SW480 (cell line): Measurements from ENCODE around the gene RALB.
A peak's percentile ranks its signal among the peaks of the same experiment; 100 is the strongest.
"Not testable (repeated sequence)": the region's sequence is repeated elsewhere in the genome, so short reads cannot be mapped to it uniquely, and the experiment has no call there.

Source experiments
- DNase-seq: peaks from one replicate; pipeline ENCODE4 v3.0.0-alpha.2; 2016; ENCODE audit warnings: low spot score

Gene RALB

DNA sequence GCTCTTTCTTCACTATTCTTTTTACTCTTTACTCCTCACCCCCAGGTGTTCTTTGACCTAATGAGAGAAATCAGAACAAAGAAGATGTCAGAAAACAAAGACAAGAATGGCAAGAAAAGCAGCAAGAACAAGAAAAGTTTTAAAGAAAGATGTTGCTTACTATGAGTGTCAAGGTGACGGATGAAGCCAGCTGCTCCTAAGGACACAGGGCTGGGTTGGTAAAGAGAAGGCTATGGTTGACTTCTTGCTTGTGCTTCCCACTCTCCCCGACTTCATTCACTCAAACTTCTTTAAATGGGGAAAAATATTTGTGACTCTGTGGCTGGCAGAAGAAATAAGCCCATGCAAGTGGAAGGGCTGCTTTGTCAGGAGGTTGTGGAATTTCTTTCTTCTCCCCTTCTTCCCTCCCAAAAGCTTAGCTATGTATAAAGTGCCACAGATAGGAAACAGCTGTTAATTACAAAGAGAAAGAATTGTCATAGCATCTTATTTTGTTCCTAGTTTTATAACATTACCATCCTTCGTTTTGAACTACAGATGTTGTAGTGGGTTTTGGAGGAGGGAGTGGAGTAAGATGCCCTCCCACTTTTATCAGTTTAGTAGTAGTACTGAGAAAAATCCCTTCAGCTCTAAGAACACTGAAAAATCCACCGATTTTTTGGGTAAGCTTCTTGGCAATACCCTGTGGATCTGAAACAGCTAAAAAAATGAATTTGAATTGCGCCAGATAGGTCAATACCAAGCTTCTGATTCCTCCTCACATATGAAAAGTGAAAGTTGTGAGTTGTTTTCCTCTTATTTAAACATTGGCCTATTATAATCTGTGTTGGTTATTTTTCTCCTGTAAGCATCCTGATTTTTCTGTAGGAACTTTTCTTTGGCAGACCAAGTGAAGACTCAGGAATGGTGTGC is 40.7 kb downstream of the RALB start:
- DNase-seq, result no peak

DNA sequence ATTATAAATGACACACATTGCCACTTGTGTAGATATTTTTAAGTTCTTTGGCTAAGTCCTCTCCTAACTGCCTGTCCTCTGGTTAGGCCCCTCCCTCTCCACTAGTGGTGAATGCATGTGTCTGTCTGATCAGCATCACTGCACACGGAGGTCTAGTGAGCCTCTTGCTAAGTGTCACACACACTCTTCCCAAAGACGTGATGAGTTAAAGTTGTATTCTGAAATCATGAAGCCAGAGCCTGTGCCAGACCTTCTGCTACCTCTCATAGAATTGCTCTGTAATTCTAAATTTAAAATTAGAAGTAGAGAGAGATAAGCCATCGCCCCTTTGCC is 41.3 kb downstream of the RALB start:
- DNase-seq, result no peak

DNA sequence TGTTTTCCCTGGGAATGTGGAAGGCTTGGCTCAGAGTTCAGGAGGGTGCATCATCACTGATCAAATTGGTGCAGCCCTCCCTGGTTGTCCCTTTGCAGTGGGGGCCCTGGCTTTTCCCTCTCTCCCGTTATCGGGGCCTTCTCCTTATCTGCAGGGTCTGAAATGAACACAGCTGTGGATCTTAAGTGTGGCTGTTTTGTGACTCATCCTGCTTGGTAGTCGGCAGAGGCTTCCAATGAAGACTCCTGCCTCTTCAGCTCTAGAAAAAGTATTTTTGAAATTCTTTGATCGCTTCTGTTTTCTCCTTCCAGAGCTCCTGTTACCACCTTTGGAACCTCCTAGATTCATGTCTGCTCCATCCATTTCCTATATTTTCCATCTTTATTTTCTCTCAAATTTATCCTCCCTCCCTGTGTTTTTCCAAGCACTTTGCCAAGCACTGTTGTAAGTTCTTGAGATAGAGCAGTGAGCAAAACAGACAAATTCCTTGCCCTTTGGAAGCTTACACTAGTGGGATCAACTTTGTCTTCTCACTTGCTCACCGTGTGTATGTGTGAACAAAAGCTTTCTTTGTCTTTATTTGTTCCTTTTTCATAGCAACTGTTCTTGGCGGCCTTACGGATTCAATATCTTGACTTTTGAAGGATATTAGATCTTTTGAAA is 45.7 kb downstream of the RALB start:
- no peak for DNase-seq

DNA sequence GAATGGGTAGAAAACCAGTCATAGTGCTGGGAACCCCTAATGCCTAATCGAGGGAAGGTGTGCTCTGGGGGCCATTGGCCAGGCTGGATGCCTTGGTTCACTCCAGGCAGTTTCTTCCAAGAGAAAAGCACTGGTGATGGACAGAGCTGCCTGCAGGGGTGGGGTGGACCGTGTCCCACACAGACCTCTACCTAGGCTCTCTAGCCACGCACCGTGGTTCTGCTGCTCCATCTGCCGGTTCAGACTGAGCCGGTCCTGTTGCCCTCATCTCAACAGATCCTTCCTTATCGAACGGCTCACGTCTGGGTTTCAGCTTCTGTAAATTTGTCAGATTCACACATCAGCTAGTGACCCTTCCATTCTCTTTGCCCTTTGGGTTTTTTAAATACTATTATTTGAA is 46.4 kb downstream of the RALB start:
- DNase-seq, result no peak

DNA sequence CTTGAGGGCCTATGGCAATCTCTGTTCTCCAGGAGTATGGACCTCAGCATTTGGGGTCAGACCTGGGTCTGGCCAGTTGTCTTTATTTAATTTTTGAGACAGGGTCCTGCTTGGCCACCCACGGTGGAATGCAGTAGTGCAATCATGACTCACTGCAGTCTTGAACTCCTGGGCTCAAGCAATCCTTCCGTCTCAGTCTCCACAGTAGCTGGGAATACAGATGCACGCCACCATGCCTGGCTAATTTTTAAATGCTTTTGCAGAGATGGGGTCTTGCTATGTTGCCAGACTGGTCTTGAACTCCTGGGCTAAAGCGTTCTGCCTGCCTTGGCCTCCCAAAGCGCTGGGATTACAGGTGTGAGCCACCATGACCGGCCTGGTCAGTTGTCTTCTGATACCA is 46.9 kb downstream of the RALB start:
- DNase-seq, result no peak

DNA sequence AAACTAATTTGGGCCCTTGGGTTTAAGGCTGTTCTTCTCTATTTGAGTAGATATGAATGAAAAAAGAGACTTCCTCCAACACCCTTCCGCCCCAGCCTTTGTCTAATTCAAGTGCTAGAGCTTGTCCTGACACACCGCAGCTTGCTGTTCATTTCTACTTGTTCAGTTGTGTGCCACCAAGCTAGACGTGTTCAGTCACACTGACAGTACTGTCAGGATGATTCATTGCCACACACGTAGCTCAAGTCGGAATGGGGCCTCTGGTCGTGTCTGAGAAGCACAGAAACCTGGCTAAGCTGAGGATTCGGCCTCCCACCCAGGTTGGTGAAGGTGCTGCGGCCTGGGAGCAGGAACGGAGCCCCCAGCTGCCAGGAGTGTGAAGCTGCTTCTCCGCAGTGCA is 47.7 kb downstream of the RALB start:
- DNase-seq, result no peak

DNA sequence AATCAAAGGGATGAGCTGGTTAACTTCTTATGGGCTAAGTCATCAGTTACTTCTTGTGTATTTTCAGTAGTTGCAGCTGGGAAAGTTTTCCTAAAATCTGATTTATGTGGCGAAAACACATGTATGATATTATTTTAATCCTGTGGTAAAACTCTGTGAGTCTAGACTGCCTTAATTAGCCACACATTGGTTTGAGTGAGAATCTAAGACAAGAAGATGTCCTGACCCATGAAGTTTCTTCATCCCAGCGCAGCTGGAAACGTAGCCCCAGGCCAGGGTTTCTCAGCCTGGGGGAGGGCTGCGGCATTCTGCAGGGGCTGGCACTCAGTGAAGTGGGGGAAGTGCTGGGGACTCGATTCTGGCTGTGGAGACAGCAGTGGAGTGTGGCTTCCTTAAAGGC is 48.6 kb downstream of the RALB start:
- no peak for DNase-seq

DNA sequence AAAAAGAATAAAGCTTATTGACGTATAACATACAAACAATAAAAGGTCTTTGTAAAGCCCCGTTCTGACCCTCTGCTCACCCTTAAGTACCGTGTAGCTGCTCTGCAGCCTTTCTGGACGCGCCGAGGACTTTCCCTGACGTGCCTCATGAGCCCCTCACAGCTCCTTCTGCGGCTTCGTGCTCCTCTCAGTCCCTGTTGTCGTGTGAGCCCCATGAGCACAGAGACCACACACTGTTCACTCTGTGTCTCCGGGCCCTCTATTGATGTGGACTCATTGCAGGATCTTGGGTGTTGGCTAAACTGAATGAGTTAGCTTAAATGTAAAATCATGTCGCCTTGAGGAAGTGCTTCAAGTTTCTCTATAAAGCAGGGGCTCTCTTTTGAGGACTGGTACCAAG is 49.6 kb downstream of the RALB start:
- DNase-seq, result no peak

DNA sequence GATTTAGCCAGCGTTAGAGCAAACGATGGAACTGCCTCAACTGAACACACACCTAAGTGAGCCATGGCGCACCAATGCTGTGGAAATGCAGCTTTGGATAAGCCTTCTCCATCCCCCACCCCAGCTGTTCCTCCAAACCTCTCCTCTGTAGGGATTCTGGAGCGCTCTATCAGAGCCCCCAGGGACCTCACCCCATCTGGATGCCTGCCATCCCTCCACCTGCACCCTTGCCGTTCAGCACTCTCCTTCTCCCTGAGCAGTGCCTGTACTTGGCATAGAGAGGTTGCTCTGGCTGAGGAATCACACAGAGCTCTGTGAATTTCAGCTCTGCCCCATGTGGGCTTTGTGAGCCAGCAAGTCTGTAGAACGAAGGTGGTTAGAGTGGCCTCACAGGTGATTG is 50.5 kb downstream of the RALB start:
- DNase-seq, result no peak

DNA sequence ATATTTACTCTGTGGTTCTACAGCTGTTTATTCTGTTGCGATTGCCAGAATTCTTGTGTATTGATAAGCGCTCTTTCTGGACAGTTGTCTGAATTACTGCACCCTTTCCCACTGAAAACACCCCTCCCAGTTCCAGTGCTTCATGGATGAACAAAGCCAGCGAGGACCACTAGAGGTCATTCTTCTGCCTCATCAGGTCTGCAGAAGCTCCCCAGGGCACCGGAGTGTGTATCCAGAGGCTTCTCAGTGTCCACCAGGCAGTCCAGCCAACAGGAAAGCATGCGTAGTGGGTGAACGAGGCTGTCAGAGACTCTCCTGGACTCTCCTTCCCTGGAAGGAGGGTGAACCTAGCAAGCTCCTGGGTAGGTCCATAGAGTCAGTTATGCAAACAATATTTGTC is 52.6 kb downstream of the RALB start:
- peak; percentile 65 for DNase-seq

DNA sequence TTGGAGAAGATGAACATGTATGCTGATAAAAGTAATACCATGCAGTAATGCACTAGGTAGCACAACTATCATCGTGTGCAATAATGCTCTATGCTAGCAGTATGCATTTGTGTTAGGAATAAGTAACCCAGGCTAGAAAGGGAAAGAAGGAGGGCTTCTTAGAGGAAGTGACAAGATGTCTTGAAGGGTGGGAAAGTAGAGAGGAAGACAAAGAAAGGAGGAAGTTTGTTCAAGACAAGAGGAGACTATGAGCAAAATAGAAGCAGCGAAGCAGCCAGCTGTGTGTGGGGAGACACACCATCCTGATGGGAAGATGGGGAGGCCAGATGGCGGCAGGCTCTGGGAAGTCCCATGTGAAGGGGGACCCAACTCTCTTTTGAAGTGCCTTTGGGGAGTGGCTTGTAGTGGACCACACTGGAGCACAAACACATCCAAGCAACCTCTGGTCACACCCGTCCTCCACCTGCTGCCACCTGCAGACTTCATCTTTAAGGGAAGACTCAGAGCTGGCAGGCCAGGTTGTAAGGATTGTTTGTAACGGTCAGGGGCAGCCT is 53.4 kb downstream of the RALB start:
- DNase-seq, result no peak

DNA sequence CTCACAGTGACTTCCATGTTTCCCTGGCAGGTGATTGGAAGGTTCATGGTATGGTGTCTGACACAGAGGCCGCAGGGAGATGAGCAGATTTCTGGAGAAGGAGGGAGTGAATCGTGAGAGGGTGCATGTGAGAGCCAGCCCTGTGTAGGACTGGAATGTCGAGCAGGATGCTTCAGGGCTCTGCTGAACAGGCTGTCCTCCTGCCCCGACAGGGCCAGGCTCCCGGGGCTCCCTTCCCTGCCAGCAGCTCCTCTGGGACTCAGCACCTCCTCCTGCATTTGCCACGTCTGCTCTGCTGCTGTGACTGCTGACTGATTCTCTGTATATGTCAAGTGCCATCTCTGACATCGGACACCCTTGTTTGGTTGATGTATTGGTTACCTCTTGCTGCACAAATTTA is 54.8 kb downstream of the RALB start:
- DNase-seq, result no peak

DNA sequence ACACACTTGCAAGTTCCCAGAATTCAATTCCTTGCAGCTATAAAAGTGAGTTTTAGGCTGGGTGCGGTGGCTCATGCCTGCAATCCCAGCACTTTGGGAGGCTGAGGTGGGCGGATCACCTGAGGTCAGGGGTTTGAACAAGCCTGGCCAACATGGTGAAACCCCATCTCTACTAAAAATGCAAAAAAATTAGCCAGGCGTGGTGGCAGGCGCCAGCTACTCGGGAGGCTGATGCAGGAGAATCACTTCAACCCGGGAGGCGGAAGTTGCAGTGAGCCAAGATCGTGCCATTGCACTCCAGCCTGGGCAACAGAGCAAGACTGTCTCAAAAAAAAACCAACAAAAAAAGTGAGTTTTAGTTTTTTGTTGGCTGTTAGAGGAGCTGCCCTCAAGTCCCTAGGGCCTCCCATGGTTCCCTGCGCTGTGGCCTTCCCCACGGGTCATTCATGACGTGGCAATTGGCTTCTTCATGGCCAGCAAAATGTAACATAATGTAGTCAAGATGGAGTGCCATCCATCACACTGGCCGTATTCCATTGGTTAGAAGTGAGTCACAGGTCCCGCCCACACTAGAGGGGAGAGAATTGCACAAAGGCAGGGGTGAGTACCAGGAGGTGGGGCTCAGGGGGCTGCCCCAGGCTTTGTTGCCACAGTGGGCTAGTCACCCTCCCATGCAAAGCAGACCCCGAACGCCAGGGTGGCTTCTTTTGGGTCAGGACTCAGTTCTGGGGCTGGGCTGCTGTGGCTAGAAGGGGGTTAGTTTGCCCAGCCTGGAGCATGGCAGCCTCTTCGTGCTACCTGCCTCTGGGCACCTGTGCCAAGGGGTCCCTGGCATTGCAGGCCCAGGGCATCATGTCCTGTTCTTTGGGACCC is 55.6 kb downstream of the RALB start:
- peak; percentile 14 for DNase-seq

DNA sequence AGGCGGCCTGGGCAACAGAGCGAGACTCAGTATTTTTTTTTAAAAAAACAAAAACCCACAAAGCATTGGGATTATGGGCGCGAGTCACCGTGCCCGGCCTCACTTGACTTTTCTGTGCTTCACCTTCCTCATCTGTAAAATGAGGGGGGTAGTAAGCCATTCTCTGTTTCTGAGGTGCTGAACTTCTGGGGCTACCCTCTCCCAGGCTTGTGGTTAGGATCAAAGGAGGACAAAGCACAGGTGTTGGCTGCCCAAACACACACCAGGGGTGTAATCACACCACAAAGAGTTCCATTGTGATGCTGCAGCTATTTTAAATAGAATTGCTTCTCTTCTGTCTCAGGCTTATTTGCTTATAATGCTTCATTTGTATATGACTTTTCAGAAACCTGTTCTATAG is 57.5 kb downstream of the RALB start:
- peak; percentile 92 for DNase-seq

DNA sequence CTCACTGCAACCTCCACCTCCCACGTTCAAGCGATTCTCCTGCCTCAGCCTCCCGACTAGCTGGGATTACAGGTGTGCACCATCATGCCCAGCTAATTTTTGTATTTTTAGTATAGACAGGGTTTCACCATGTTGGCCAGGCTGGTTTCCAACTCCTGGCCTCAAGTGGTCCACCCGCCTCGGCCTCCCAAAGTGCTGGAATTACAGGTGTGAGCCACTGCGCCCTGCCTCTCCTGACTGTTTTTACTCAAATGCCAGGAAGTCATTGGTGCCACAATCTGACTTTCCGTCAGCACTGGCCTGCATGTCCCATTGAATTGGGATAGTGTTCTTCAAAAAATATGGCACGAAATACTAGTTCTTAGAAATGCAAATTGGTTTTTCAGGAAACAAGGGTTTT is 58.2 kb downstream of the RALB start:
- not testable (repeated sequence) for DNase-seq

DNA sequence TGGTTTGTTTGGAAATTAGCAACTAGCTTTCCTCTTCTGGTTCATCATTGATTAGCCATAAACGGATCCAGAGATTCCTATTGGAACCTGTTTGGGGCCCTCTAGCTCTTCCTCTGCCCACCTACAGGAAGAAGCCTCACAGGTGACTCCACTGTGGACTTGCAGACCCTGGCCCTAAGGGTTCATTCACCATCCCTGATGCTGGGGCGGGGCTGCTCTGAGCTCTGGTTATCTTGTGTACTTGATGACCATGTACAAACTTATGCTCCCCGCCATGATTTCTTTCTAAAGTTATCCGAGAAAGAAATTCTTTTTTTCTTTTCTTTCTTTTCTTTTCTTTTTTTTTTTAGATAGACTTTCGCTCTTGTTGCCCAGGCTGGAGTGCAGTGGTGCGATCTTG is 59.4 kb downstream of the RALB start:
- no peak for DNase-seq

DNA sequence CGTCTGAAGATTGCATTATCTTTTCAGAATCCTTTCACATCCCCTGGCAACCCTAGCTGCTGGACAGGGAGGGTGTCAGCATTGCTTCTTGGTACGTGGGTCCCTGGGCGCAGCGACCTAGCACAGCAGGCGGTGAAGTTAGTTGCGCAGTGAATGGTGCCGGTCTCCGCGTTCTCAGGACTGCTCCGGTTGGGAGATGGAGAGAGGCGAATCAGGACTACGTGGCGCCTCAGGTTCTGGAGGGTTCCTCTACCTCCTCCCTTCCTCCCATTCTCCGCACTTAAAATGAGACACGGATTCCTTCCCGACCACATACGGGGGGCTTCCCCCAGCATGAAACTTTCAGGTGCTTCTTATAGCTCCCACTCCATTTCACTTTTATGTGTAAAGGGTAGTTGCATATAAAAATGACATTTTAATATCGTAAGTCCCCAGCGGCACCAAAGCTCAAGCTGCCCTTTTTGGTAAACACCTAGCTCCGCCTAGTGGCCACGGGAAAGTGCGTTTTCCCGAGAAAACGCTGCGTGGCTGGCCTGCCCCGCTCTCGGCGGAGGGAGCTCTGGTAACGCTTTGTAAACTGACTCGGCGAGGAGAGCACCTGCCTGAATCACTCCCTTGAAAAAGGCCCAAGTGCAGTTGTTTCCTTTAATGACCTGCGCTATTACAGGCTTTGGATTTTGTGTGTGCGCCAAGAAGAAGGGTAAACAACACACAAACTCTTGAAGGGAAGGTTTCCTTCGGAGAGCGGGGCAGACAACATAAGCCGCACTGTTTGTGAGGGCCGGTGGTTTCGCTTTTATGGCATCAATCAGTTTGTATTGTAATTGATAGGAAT is 60.4 kb downstream of the RALB start:
- DNase-seq, result peak; percentile 82

DNA sequence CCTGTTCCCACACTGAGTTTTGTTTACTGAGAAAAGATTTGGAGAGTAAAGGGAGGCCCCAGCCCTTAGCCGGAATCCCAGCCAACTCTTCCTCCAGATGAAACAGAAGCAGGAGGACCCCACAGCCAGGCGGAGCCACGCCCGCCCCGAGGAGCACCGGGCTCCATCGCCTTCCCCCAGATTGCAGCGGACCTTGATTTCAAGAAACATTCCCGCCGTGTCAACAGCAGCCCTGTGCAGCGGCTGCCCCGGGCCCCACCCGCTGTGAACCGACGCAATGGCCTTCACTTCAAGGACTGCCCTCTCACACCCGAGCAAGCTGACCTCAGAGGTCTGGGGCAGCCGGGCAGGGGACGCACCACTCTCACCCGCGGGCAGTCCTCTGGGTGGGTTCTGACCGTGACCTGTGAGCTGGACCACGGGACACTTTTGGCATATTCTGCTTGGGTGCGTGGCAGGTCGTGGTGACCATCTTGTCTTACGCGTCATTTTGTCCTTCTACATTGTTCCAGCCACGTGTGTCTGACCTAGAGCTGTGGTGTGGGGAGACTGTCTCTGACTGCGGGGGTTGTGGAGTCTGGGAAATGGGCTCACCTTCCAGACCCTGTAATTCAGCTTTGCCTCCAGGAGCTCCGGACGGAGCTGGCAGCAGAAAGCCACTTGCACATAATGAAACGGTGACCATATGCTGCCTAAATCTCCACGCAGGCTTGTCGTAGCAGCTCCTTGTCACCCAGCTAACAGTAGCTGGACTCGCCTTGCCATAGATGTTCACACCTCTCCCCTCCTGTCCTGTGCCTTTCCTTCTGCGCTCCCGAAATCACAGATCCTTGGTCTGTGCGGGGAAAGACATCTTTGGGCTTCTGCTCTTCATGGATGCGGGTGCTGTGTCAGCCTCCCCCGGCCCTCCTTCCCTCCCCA is 61.3 kb downstream of the RALB start:
- no peak for DNase-seq

DNA sequence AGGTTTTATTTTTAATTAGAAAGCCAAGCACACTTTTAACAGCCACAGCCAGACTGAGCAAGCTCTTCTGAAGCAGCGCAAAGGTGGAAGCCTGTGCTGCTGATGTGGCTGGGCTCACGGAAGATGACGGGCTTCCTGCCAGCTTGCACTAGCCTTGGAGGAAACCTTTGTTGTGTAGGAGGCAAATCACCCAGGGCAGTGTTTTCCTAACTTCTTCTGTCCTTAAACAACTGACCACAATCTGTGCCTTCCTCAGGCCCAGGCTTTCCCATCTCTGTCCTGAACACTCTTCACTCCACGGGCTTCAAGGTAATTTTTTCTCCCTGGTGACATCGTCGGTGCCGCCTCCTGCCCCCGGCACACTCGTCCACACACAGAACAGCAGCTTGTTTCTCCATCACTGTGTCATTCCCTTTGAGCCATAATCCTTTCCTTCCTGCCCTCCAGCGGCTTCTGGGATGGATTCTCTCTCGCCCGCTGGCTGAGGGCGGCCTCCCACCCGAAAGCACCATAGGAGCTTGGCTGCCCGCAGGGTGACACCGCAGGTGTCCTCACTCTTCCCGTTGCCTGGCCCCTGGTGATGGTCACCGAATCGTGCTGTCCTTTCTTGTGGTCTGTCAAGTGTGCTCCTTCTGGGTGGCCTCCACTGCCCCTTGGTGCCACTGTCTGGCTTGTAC is 62.2 kb downstream of the RALB start:
- DNase-seq, result no peak
